Panc1 (cell line): ENCODE results near the gene RELL1.

Experiments used
- POLR2AphosphoS5 ChIP-seq: IDR thresholded peaks from 2 replicates; pipeline ENCODE4 v1.6.1; 2012; ENCODE audit warnings: mild to moderate bottlenecking, low read depth, low read length, moderate library complexity
- SIN3A ChIP-seq: IDR thresholded peaks from 2 replicates; pipeline ENCODE4 v1.6.1; 2012; ENCODE audit warnings: low read depth, mild to moderate bottlenecking, low read length, moderate library complexity, borderline replicate concordance; ENCODE audit not compliant: insufficient read depth
- TF ChIP-seq, protein P1 (sequence below): fragments of 450-650 bp; IDR thresholded peaks from 2 replicates; pipeline ENCODE4 v1.5.1; 2017; ENCODE audit warnings: mild to moderate bottlenecking

DNA sequence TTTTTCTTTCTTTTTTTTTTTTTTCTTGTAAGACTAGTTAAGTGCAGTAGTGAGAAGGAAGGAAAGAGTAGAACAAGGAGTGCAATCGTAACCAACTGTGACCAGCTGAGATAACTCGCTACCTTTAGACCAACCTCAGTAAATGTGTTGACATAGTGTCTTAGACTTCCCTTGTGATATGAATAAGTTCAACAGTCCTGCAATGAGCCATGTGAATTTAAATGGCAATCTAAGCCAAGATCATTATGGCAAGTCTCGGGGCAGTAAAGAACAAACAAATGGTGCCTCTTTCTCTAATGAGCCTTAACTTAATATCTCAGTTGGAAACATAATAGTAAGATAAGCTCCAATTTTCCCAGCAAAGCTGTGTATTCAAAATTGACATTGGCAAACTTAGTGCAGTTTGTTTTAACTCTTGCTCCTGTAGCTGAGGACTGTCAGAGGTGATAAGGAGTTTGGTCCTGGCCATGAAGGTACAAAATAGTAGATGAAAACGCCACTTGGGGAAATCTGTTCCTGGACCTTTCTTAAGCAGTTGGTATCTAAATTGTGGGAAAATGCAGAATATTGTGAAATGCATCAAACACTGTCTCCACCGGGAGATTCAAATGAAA is 13.8 kb upstream of the RELL1 start:
- TF ChIP-seq, protein P1, sequence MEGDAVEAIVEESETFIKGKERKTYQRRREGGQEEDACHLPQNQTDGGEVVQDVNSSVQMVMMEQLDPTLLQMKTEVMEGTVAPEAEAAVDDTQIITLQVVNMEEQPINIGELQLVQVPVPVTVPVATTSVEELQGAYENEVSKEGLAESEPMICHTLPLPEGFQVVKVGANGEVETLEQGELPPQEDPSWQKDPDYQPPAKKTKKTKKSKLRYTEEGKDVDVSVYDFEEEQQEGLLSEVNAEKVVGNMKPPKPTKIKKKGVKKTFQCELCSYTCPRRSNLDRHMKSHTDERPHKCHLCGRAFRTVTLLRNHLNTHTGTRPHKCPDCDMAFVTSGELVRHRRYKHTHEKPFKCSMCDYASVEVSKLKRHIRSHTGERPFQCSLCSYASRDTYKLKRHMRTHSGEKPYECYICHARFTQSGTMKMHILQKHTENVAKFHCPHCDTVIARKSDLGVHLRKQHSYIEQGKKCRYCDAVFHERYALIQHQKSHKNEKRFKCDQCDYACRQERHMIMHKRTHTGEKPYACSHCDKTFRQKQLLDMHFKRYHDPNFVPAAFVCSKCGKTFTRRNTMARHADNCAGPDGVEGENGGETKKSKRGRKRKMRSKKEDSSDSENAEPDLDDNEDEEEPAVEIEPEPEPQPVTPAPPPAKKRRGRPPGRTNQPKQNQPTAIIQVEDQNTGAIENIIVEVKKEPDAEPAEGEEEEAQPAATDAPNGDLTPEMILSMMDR = no peak
- no peak for TF ChIP-seq SIN3A
- TF ChIP-seq POLR2AphosphoS5 = no peak
